ENCODE data around the gene TPCN2.

Gene TPCN2

DNA sequence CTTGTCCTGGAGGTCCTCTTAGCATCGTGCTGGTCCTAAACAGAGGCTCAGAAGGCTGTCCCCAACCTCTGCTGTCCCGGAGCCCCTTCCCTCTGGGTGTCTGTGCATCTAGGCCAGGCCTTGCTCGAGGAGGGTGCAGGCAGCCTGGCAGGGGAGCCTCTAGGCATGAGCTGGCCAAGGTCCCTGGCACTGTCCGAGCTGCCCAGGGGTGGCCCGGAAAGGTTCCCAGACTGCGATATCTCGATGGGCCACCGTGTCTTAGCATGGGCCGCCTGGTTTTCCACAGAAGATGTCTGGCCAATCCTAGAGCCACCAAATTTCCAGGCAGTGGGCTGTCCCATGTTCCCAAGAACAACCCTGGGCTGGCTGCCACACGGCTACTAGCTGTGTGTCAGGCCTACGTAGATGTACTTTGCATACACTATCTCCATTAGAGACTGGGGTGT, 82.4 kb downstream of the TPCN2 start:
- peak; percentile 53 for ATAC-seq
- no peak for TF ChIP-seq OSR1 (CRISPR knock-in tag; IDR thresholded peaks at IDR 0.05)
- no peak for TF ChIP-seq ZFP3 (CRISPR knock-in tag; IDR thresholded peaks at IDR 0.05)

- TF ChIP-seq ZFP30 (CRISPR knock-in tag; IDR thresholded peaks at IDR 0.05): no peak
- TF ChIP-seq TCF4 (CRISPR knock-in tag; IDR thresholded peaks at IDR 0.05; ENCODE audit: borderline replicate concordance): no peak
- no peak for TF ChIP-seq BACH2 (CRISPR knock-in tag; IDR thresholded peaks at IDR 0.05; ENCODE audit: borderline replicate concordance)
- no peak for TF ChIP-seq ZNF8 (CRISPR knock-in tag; IDR thresholded peaks at IDR 0.05)
- no peak for TF ChIP-seq OSR1 (CRISPR knock-in tag; IDR thresholded peaks at IDR 0.05)
- no peak for TF ChIP-seq POU6F1 (CRISPR knock-in tag; IDR thresholded peaks at IDR 0.05; ENCODE audit: borderline replicate concordance, low read depth)
- no peak for TF ChIP-seq CREB5 (CRISPR knock-in tag; IDR thresholded peaks at IDR 0.05; ENCODE audit: low read depth)
- TF ChIP-seq ZC3H10 (CRISPR knock-in tag; IDR thresholded peaks at IDR 0.05): no peak
- no peak for TF ChIP-seq ZNF70 (CRISPR knock-in tag; IDR thresholded peaks at IDR 0.05)
- peak; percentile 97 for ATAC-seq
Measured at GRCh38 chr11:69131644-69132300, 83.0 kb downstream of the TPCN2 start.

DNA sequence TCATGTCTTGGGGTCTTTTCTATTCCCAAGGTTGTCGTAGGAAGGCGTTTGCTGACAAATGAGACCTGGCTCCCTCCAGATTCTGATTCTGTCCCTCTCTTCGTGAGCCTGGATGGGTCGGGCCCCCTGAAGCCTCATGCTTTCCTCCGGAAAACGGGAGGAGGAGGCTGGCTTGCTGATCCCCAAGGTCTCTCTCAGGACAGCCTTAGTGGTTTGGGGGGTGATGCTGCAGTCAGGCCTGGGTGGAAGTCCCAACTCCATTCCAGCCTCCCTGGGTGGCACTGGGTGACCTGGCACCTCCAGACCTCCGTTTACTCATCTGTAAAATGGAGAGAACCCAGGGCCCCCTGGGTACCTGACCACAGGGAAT, 83.6 kb downstream of the TPCN2 start:
- ATAC-seq: no peak
- TF ChIP-seq TOX (CRISPR knock-in tag; IDR thresholded peaks at IDR 0.05; ENCODE audit: borderline replicate concordance): no peak
- TF ChIP-seq RARB (CRISPR knock-in tag; IDR thresholded peaks at IDR 0.05): no peak
- TF ChIP-seq TCF4 (CRISPR knock-in tag; IDR thresholded peaks at IDR 0.05; ENCODE audit: borderline replicate concordance): no peak
- no peak for TF ChIP-seq CREB5 (CRISPR knock-in tag; IDR thresholded peaks at IDR 0.05; ENCODE audit: low read depth)
- no peak for TF ChIP-seq PPARA (CRISPR knock-in tag; IDR thresholded peaks at IDR 0.05; ENCODE audit: borderline replicate concordance)
- TF ChIP-seq, protein P1, sequence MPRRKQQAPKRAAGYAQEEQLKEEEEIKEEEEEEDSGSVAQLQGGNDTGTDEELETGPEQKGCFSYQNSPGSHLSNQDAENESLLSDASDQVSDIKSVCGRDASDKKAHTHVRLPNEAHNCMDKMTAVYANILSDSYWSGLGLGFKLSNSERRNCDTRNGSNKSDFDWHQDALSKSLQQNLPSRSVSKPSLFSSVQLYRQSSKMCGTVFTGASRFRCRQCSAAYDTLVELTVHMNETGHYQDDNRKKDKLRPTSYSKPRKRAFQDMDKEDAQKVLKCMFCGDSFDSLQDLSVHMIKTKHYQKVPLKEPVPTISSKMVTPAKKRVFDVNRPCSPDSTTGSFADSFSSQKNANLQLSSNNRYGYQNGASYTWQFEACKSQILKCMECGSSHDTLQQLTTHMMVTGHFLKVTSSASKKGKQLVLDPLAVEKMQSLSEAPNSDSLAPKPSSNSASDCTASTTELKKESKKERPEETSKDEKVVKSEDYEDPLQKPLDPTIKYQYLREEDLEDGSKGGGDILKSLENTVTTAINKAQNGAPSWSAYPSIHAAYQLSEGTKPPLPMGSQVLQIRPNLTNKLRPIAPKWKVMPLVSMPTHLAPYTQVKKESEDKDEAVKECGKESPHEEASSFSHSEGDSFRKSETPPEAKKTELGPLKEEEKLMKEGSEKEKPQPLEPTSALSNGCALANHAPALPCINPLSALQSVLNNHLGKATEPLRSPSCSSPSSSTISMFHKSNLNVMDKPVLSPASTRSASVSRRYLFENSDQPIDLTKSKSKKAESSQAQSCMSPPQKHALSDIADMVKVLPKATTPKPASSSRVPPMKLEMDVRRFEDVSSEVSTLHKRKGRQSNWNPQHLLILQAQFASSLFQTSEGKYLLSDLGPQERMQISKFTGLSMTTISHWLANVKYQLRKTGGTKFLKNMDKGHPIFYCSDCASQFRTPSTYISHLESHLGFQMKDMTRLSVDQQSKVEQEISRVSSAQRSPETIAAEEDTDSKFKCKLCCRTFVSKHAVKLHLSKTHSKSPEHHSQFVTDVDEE (CRISPR knock-in tag; IDR thresholded peaks at IDR 0.05): no peak
- TF ChIP-seq ARNTL (CRISPR knock-in tag; IDR thresholded peaks at IDR 0.05; ENCODE audit: borderline replicate concordance, low read depth): no peak
- no peak for TF ChIP-seq ISL1 (CRISPR knock-in tag; IDR thresholded peaks at IDR 0.05)
- TF ChIP-seq SNAI2 (CRISPR knock-in tag; IDR thresholded peaks at IDR 0.05): no peak
- no peak for TF ChIP-seq POU6F1 (CRISPR knock-in tag; IDR thresholded peaks at IDR 0.05; ENCODE audit: borderline replicate concordance, low read depth)
- TF ChIP-seq ESRRG (CRISPR knock-in tag; IDR thresholded peaks at IDR 0.05): no peak
- no peak for TF ChIP-seq ZC3H10 (CRISPR knock-in tag; IDR thresholded peaks at IDR 0.05)
- no peak for TF ChIP-seq ZNF70 (CRISPR knock-in tag; IDR thresholded peaks at IDR 0.05)
- no peak for TF ChIP-seq BACH2 (CRISPR knock-in tag; IDR thresholded peaks at IDR 0.05; ENCODE audit: borderline replicate concordance)
- TF ChIP-seq PATZ1 (CRISPR knock-in tag; IDR thresholded peaks at IDR 0.05; ENCODE audit: borderline replicate concordance): no peak
- no peak for TF ChIP-seq ZNF8 (CRISPR knock-in tag; IDR thresholded peaks at IDR 0.05)
- no peak for TF ChIP-seq OSR1 (CRISPR knock-in tag; IDR thresholded peaks at IDR 0.05)
- TF ChIP-seq CSDC2 (CRISPR knock-in tag; IDR thresholded peaks at IDR 0.05): no peak
- TF ChIP-seq ZNF565 (CRISPR knock-in tag; conservative IDR thresholded peaks at IDR 0.05; ENCODE audit: low read depth): no peak
